ENCODE measurements around the gene PTGER3. TPM values are rescaled to one million over a fixed set of nuclear protein-coding genes. Genes with fewer than 3 reads are reported as not detected.

The PTGER3 gene
- total and polyA plus RNA-seq, 2 experiments from 2014 or later, result 0.45 to 1.6 TPM

DNA sequence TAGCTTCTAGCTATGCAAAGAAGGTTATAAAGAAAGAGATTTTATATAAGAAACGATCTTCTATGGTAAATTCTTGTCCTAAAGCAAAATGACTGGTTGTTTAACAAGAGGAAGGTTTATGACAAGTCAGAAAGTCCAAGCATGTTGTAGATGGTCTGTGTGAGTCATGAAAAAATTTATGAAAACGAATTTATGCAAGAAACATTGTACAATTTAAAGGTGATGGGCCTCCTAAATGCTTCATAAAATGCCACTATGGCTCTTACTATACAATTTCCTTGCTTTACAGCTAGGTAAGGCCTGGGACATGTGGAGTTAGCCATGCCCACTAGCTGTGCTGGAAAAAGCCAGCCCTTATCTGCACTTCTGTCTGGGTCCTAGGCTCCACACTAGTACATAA, 125.4 kb downstream of the PTGER3 start:
- Histone ChIP-seq H3F3A (replicated peaks; ENCODE audit: low read depth) (no peaks in the 10 kb centered on the region), H3K4me3 (no peak overlapping the region), H3K27me3 (ENCODE audit: insufficient read depth) (no peaks in the 10 kb centered on the region), H4K20me1 (replicated peaks; ENCODE audit: insufficient read depth) (no peaks in the 10 kb centered on the region), H3K4me2 (no peak overlapping the region), H2AFZ (no peak overlapping the region), H3K36me3 (ENCODE audit: insufficient read depth) (peaks cover 19% of the 10 kb centered on the region), H3K79me2 (replicated peaks; ENCODE audit: insufficient read depth) (no peaks in the 10 kb centered on the region), H3K9me2 (ENCODE audit: insufficient read depth) (peaks cover 6% of the 10 kb centered on the region; the same call in 1 of the 2 replicates), H3K27ac (ENCODE audit: low read depth) (no peak overlapping the region), H3K4me1 (ENCODE audit: insufficient read depth) (no peaks in the 10 kb centered on the region)
- H3K27ac Mint-ChIP-seq, result no peak overlapping the region
- no peaks in the 10 kb centered on the region for H3K4me1 Mint-ChIP-seq
- peaks cover 14% of the 10 kb centered on the region; the same call in 2 of the 3 replicates for H3K36me3 Mint-ChIP-seq (ENCODE audit: low read depth)
- ATAC-seq (no peak), DNase-seq (ENCODE audit: low spot score) (peak; percentile 13)
- TF ChIP-seq, protein P1, sequence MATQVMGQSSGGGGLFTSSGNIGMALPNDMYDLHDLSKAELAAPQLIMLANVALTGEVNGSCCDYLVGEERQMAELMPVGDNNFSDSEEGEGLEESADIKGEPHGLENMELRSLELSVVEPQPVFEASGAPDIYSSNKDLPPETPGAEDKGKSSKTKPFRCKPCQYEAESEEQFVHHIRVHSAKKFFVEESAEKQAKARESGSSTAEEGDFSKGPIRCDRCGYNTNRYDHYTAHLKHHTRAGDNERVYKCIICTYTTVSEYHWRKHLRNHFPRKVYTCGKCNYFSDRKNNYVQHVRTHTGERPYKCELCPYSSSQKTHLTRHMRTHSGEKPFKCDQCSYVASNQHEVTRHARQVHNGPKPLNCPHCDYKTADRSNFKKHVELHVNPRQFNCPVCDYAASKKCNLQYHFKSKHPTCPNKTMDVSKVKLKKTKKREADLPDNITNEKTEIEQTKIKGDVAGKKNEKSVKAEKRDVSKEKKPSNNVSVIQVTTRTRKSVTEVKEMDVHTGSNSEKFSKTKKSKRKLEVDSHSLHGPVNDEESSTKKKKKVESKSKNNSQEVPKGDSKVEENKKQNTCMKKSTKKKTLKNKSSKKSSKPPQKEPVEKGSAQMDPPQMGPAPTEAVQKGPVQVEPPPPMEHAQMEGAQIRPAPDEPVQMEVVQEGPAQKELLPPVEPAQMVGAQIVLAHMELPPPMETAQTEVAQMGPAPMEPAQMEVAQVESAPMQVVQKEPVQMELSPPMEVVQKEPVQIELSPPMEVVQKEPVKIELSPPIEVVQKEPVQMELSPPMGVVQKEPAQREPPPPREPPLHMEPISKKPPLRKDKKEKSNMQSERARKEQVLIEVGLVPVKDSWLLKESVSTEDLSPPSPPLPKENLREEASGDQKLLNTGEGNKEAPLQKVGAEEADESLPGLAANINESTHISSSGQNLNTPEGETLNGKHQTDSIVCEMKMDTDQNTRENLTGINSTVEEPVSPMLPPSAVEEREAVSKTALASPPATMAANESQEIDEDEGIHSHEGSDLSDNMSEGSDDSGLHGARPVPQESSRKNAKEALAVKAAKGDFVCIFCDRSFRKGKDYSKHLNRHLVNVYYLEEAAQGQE (IDR thresholded peaks at IDR 0.05; ENCODE audit: unreplicated experiment), result no peak
- no peak for TF ChIP-seq ZNF331 (CRISPR knock-in tag; IDR thresholded peaks at IDR 0.05; ENCODE audit: low read depth)
- no peak for TF ChIP-seq JUNB (IDR thresholded peaks at IDR 0.05; ENCODE audit: unreplicated experiment)
- no peak for TF ChIP-seq STAT1 (IDR thresholded peaks at IDR 0.05; ENCODE audit: unreplicated experiment)
- TF ChIP-seq POLR2AphosphoS5 (IDR thresholded peaks at IDR 0.05; ENCODE audit: low read depth), result no peak
- TF ChIP-seq EZH2 (IDR thresholded peaks at IDR 0.05; ENCODE audit: low read depth, unreplicated experiment), result no peak
- TF ChIP-seq EZH2phosphoT487 (IDR thresholded peaks at IDR 0.05; ENCODE audit: unreplicated experiment), result no peak
- TF ChIP-seq CREB1 (CRISPR knock-in tag; IDR thresholded peaks at IDR 0.05; ENCODE audit: low read depth), result no peak
- TF ChIP-seq, protein P2, sequence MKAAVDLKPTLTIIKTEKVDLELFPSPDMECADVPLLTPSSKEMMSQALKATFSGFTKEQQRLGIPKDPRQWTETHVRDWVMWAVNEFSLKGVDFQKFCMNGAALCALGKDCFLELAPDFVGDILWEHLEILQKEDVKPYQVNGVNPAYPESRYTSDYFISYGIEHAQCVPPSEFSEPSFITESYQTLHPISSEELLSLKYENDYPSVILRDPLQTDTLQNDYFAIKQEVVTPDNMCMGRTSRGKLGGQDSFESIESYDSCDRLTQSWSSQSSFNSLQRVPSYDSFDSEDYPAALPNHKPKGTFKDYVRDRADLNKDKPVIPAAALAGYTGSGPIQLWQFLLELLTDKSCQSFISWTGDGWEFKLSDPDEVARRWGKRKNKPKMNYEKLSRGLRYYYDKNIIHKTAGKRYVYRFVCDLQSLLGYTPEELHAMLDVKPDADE (IDR thresholded peaks at IDR 0.05), result no peak
- TF ChIP-seq ZNF114 (CRISPR knock-in tag; IDR thresholded peaks at IDR 0.05), result no peak
- TF ChIP-seq NANOG (IDR thresholded peaks at IDR 0.05; ENCODE audit: borderline replicate concordance), result no peak
- TF ChIP-seq, protein P3, sequence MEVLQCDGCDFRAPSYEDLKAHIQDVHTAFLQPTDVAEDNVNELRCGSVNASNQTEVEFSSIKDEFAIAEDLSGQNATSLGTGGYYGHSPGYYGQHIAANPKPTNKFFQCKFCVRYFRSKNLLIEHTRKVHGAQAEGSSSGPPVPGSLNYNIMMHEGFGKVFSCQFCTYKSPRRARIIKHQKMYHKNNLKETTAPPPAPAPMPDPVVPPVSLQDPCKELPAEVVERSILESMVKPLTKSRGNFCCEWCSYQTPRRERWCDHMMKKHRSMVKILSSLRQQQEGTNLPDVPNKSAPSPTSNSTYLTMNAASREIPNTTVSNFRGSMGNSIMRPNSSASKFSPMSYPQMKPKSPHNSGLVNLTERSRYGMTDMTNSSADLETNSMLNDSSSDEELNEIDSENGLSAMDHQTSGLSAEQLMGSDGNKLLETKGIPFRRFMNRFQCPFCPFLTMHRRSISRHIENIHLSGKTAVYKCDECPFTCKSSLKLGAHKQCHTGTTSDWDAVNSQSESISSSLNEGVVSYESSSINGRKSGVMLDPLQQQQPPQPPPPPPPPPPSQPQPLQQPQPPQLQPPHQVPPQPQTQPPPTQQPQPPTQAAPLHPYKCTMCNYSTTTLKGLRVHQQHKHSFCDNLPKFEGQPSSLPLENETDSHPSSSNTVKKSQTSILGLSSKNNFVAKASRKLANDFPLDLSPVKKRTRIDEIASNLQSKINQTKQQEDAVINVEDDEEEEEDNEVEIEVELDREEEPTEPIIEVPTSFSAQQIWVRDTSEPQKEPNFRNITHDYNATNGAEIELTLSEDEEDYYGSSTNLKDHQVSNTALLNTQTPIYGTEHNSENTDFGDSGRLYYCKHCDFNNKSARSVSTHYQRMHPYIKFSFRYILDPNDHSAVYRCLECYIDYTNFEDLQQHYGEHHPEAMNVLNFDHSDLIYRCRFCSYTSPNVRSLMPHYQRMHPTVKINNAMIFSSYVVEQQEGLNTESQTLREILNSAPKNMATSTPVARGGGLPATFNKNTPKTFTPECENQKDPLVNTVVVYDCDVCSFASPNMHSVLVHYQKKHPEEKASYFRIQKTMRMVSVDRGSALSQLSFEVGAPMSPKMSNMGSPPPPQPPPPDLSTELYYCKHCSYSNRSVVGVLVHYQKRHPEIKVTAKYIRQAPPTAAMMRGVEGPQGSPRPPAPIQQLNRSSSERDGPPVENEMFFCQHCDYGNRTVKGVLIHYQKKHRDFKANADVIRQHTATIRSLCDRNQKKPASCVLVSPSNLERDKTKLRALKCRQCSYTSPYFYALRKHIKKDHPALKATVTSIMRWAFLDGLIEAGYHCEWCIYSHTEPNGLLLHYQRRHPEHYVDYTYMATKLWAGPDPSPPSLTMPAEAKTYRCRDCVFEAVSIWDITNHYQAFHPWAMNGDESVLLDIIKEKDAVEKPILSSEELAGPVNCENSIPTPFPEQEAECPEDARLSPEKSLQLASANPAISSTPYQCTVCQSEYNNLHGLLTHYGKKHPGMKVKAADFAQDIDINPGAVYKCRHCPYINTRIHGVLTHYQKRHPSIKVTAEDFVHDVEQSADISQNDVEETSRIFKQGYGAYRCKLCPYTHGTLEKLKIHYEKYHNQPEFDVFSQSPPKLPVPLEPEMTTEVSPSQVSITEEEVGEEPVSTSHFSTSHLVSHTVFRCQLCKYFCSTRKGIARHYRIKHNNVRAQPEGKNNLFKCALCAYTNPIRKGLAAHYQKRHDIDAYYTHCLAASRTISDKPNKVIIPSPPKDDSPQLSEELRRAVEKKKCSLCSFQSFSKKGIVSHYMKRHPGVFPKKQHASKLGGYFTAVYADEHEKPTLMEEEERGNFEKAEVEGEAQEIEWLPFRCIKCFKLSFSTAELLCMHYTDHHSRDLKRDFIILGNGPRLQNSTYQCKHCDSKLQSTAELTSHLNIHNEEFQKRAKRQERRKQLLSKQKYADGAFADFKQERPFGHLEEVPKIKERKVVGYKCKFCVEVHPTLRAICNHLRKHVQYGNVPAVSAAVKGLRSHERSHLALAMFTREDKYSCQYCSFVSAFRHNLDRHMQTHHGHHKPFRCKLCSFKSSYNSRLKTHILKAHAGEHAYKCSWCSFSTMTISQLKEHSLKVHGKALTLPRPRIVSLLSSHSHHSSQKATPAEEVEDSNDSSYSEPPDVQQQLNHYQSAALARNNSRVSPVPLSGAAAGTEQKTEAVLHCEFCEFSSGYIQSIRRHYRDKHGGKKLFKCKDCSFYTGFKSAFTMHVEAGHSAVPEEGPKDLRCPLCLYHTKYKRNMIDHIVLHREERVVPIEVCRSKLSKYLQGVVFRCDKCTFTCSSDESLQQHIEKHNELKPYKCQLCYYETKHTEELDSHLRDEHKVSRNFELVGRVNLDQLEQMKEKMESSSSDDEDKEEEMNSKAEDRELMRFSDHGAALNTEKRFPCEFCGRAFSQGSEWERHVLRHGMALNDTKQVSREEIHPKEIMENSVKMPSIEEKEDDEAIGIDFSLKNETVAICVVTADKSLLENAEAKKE (CRISPR knock-in tag; IDR thresholded peaks at IDR 0.05), result no peak
- TF ChIP-seq, protein P4, sequence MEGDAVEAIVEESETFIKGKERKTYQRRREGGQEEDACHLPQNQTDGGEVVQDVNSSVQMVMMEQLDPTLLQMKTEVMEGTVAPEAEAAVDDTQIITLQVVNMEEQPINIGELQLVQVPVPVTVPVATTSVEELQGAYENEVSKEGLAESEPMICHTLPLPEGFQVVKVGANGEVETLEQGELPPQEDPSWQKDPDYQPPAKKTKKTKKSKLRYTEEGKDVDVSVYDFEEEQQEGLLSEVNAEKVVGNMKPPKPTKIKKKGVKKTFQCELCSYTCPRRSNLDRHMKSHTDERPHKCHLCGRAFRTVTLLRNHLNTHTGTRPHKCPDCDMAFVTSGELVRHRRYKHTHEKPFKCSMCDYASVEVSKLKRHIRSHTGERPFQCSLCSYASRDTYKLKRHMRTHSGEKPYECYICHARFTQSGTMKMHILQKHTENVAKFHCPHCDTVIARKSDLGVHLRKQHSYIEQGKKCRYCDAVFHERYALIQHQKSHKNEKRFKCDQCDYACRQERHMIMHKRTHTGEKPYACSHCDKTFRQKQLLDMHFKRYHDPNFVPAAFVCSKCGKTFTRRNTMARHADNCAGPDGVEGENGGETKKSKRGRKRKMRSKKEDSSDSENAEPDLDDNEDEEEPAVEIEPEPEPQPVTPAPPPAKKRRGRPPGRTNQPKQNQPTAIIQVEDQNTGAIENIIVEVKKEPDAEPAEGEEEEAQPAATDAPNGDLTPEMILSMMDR (conservative IDR thresholded peaks at IDR 0.05; ENCODE audit: low read depth in 2 of 2), result no peak
- H3K27me3 Mint-ChIP-seq (ENCODE audit: insufficient read depth, low read depth, poor library complexity), result no peaks in the 10 kb centered on the region
- H3K4me3 Mint-ChIP-seq, result no peak overlapping the region
- H3K9me3 Mint-ChIP-seq, result peaks cover 47% of the 10 kb centered on the region

Data from GM23338 (cell line).